Left lung (tissue), 10 donors: ENCODE measurements around the gene CD63. TPM values are rescaled to one million over a fixed set of nuclear protein-coding genes. Genes with fewer than 3 reads are reported as not detected.
A peak's percentile ranks its signal among the peaks of the same experiment; 100 is the strongest.

ENCODE experiments used
- ATAC-seq: fragments of 200-7000 bp; cut with Tn5 transposase; one replicate; pipeline ENCODE4 v1.9.1; 2020; ENCODE audit warnings: moderate library complexity
- DNase-seq, 4 donors: peaks; one replicate each; pipeline ENCODE4 v3.0.0-alpha.2; 2013 to 2020
- H3K27ac ChIP-seq, 2 donors: fragments of 200-600 bp; sonication (generic) in 1 of 2; one replicate each; pipeline versions ENCODE4 v1.5.0 to v1.8.0; 2020 to 2021
- H3K27me3 ChIP-seq, 2 donors: fragments of 200-600 bp; sonication (generic) in 1 of 2; one replicate each; pipeline versions ENCODE4 v1.5.0 to v1.8.0; 2020 to 2021
- H3K36me3 ChIP-seq, 2 donors: fragments of 200-600 bp; sonication (generic) in 1 of 2; one replicate each; pipeline versions ENCODE4 v1.5.0 to v1.8.0; 2020 to 2021
- H3K4me1 ChIP-seq, 2 donors: fragments of 200-600 bp; one replicate each; pipeline ENCODE4 v1.8.0; 2021
- H3K4me3 ChIP-seq, 2 donors: fragments of 200-600 bp; sonication (generic) in 1 of 2; one replicate each; pipeline versions ENCODE4 v1.5.0 to v1.8.0; 2020 to 2021; ENCODE audit warnings: mild to moderate bottlenecking in 1 of 2
- H3K9me3 ChIP-seq, 2 donors: fragments of 200-600 bp; sonication (generic) in 1 of 2; one replicate each; pipeline versions ENCODE4 v1.5.0 to v1.8.0; 2020 to 2021
- CTCF ChIP-seq, 2 donors: fragments of 200-600 bp; sonication (generic) in 1 of 2; IDR thresholded peaks; one replicate each; pipeline versions ENCODE4 v1.5.0 to v1.8.0; 2021; ENCODE audit warnings: antibody characterized with exemption in 2 of 2
- intact Hi-C, 2 donors: fragments of 100-400 bp; cut with DNase I; formaldehyde crosslinking; loops; one replicate each; pipeline versions ENCODE4 v1.11.2 to v1.14.2; 2022
- polyA plus RNA-seq, 6 donors: library from polyadenylated mRNA; unstranded; fragments of 120-200 nt; gene quantifications; one replicate each; pipeline ENCODE4 v1.2.1, GENCODE V29; 2013; ENCODE audit not compliant: insufficient read length in 6 of 6
- total RNA-seq, 2 donors: library from RNA; stranded (reverse); fragmentation: NEBNext Ultra II Directional; extraction: Animal tissue kit (Norgen Biotek cat#: 25700); gene quantifications; one replicate each; pipeline ENCODE4 v1.2.1, GENCODE V29; 2021
- donor health status: DM: no; HTN: yes; CAD: no.
- donor health status: DM: no; HTN: no; CAD: no.

CD63 gene
- total and polyA plus RNA-seq, 8 donors: 585 to 1,766 (median 677) TPM

- no peaks in the 10 kb centered on the region for H3K27me3 ChIP-seq
- H3K9me3 ChIP-seq: no peaks in the 10 kb centered on the region
- no peak for TF ChIP-seq CTCF (IDR thresholded peaks at IDR 0.05)
- no peak for ATAC-seq
- H3K27ac ChIP-seq: peak overlapping the region in 1 of 2 donors; percentile 98
- H3K4me3 ChIP-seq: no peak overlapping the region
- no peak for DNase-seq
- H3K36me3 ChIP-seq: peaks cover 0 to 30% of the 10 kb centered on the region in 2 donors
- intact Hi-C loops: no loop called here
- H3K4me1 ChIP-seq: peaks cover 23 to 66% of the 10 kb centered on the region in 2 donors
These were observed 10.1 kb downstream of the CD63 start for GRCh38 chr12:55718624-55719275.

- Histone ChIP-seq H3K4me1 (peaks cover 23 to 63% of the 10 kb centered on the region in 2 donors), H3K27ac (peak overlapping the region in 1 of 2 donors; percentile 98)
These were observed 10.8 kb downstream of the CD63 start for GRCh38 chr12:55718015-55718414.

GRCh38 chr12:55717011-55718007 lies 11.5 kb downstream of the CD63 start:
- intact Hi-C loops: no loop called here
- ATAC-seq: no peak
- TF ChIP-seq CTCF (IDR thresholded peaks at IDR 0.05): no peak
- peaks cover 0 to 17% of the 10 kb centered on the region in 2 donors for H3K36me3 ChIP-seq
- H3K4me1 ChIP-seq: peaks cover 26 to 63% of the 10 kb centered on the region in 2 donors
- H3K9me3 ChIP-seq: no peaks in the 10 kb centered on the region
- H3K27me3 ChIP-seq: no peaks in the 10 kb centered on the region
- H3K27ac ChIP-seq: peak overlapping the region; percentile 88 to 98
- peak overlapping the region; percentile 48 to 94 for H3K4me3 ChIP-seq
- DNase-seq: no peak

More at GRCh38 chr12:55718015-55718414, 10.8 kb downstream of the CD63 start:
- intact Hi-C loops: no loop called here
- no peaks in the 10 kb centered on the region for H3K27me3 ChIP-seq
- H3K36me3 ChIP-seq: peaks cover 0 to 22% of the 10 kb centered on the region in 2 donors
- ATAC-seq: no peak
- TF ChIP-seq CTCF (IDR thresholded peaks at IDR 0.05): no peak
- peak overlapping the region in 1 of 2 donors; percentile 94 for H3K4me3 ChIP-seq
- DNase-seq: no peak
- no peaks in the 10 kb centered on the region for H3K9me3 ChIP-seq

- intact Hi-C loops: no loop called here
- H3K9me3 ChIP-seq: no peaks in the 10 kb centered on the region
- H3K27me3 ChIP-seq: no peaks in the 10 kb centered on the region
- H3K4me3 ChIP-seq: peak overlapping the region; percentile 48 to 94
- DNase-seq (no peak), ATAC-seq (peak; percentile 17)
- peaks cover 0 to 17% of the 10 kb centered on the region in 2 donors for H3K36me3 ChIP-seq
- H3K4me1 ChIP-seq: peaks cover 27 to 60% of the 10 kb centered on the region in 2 donors
- peak overlapping the region; percentile 88 to 98 for H3K27ac ChIP-seq
- no peak for TF ChIP-seq CTCF (IDR thresholded peaks at IDR 0.05)
These were observed 12.2 kb downstream of the CD63 start for GRCh38 chr12:55716582-55716957.
